NCI-H82 treated with DMSO at 0.1 percent for 48 hours (cell line): ENCODE results near the gene PID1.

ENCODE experiments used
- DNase-seq: peaks from one replicate; lab custom pipeline; 2025; ENCODE audit not compliant: unreplicated experiment; lab: John Stamatoyannopoulos, UW

The PID1 gene

DNA sequence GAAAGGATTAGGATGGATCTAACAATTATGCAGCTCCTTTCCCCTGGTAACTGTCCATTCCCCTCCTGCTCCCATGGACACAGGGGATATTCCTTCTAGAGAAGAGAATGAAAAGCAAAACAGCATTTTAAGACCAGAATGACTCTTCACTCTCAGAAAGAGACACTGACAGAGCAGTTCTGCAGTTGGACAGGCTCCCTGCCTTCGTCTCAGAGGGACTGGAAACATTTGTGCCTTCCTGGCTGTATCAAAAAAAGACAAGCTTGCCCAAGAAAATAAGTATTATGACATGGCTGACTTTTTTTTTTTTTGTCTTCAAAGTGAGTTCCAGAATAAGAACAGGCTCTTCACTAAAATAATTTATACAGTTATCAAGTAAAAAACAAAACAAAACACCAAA is 9.5 kb downstream of the PID1 start:
- DNase-seq, result no peak

DNA sequence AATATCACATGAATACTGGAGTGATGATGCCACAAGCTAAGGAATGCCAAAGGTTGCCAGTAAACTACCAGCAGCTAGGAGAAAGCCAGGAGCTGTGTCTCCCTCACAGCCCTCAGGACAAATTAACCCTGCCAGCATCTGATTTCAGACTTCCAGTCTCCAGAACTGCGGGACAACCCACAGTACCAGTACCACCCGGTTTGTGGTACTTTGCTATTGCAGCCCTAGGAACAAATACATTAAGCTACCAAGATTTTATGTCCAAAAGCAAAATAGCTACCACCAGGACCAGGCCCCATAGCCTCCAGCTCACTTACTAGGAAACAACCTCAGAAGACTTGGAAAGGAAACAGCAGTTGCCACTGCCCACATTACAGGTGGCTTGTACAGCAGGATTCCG is 10.0 kb downstream of the PID1 start:
- no peak for DNase-seq

DNA sequence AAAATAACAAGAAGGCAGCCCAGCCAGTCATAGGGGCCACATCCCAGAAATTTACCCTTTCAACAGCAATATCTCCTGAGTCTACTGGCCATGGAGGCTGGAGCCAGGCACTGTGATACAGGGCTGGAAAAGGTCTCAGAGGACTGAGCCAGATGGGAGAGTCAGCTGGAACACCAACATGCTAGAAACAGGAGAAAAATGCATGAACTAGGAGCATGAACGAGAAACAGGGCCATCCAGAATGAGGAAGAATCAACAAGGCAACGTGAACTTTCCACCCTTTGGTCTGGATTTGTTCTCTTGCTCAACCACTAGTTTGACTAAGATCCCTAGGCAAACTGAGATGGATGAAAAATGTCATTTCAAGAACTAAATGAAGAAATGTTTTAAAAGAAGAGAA is 13.1 kb downstream of the PID1 start:
- no peak for DNase-seq

DNA sequence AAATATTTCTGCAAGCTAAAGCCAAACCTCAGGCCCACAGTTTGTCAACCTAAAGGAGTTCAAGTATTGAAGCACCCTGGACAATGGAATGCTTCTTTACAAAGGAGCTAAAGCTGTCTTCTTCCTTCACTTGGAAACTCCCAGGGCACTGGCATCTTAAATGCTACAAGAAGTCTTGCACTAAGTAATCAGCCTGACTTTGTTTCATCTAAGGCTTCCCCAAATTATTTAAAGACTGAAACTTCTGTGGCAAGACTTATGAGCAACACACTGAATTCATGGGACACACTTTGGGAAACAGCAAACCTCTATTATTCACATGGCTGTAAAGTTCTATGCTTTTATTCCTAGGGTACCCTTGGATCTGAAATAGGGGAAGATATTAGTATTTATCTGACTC is 14.7 kb downstream of the PID1 start:
- no peak for DNase-seq

DNA sequence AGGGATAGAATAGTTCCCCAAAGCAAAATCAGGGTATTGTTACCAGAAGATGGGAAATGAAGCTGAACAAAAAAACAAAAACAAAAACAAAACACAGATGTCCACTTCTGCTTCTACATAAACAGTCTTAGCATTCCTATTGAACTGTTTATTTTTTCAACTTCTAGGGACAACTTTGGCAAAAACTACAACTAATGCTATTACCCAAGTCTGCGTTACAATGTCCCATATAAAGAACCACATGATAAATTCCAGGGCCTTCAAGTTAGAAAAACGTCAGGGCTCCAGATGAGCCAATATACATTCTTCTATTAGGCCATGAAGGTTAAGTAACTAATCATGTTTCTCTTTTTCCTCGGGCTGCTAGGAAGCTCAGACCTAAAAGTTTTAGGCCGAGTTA is 16.9 kb downstream of the PID1 start:
- DNase-seq, result no peak

GRCh38 chr2:229252996-229253395 is 18.1 kb downstream of the PID1 start:
- no peak for DNase-seq

DNA sequence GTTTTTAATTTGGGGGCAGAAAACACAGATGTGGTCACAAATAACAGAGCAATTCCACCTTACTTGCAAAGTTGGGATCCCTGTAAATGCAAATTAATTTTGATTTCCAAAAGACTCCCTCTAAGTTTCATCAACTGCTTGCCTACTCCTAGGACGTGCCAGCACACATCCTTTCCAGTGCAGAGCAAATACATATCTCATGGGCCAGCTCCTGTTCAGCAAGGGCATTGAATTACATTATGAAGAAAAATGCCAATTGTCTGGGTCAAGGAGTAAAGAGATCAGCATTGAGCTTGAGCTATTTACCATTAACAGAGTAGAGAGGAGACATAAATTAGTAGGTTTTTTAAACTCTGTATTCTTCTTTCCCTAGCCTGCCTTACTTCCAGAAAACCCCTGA is 18.8 kb downstream of the PID1 start:
- DNase-seq, result no peak

- no peak for DNase-seq
Observed at GRCh38 chr2:229249536-229249935, 21.6 kb downstream of the PID1 start.

DNA sequence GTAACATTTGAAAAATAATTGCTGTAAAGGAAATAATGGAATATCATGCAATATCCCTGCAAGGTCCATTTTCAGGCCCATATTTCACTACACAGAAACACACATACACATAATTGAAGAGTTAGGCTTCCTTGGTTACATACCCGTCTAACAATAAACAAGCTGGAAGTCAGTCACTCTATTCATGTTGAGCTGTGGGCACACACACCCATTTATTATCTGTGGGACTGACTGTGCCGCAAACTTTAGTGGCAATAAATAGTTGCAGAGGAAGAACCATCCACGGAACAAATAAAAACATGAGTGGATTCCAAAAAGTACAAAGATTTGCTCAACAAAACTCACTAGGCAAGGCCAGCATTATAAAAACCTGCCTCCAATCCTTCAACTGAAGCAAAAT is 24.8 kb downstream of the PID1 start:
- DNase-seq, result no peak

DNA sequence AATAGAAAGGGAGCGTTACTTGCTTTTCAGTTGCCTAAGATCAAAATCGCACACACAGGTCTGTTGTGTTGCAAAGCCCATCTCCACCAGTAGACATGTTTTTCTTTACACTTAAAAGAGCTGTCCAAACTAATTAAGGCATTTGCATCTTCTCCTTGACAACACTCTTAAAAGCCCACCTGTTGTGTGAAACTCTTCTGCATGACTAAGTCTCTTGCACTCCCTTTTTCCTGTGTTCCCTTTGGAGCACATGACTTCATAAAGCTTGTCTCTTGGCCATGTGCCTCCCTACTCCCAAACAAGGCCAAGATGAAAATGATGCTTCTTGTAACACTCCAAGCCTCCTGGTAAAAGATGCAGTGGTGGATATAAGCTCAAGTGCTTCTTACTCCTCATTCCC is 26.1 kb downstream of the PID1 start:
- DNase-seq, result no peak

GRCh38 chr2:229243890-229244560 is 27.1 kb downstream of the PID1 start:
- DNase-seq, result no peak

DNA sequence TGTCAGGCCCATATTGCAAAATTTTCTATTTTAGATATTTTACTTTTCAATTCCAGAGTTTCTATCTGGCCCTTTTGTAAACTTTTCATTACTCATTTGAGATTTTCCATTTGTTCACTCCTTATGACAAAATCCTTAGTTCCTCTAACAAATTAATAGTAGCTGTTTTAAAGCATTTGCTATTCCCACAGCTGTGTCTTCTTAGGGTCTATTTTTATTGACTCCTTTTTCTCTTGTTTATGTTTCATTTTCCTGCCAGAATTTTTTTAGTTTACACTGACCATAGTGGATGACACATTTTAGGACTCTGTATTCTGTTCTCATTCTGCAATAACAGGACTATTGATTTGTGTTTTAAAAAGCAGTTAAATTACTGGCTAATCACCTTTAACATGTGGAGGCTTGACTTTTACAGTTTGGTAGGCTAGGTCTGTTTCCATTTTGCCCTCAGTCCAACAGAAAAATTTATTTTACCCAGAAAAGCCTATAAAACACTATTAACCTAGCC is 30.0 kb downstream of the PID1 start:
- DNase-seq, result no peak

GRCh38 chr2:229239021-229239420 is 32.1 kb downstream of the PID1 start:
- no peak for DNase-seq

DNA sequence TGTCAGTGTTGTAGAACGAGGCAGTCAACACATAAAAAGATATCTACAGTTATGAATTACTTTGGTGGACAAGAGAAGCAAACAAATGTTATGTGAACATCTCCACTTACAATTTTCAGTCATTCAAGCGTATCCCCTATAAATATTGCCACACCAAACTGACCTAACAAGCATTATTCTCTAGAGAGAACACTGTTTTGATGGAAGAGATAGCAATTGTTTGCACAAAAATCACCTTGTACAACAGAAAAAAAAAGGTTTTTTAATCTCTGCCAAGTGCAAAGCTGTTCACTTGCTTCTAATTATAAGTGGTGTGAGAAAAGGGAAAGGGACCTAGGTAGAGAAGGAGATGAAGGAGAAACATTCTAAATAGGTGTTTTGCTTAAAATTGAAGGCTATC is 33.8 kb downstream of the PID1 start:
- DNase-seq, result no peak

GRCh38 chr2:229235131-229235914 is 35.8 kb downstream of the PID1 start:
- no peak for DNase-seq

DNA sequence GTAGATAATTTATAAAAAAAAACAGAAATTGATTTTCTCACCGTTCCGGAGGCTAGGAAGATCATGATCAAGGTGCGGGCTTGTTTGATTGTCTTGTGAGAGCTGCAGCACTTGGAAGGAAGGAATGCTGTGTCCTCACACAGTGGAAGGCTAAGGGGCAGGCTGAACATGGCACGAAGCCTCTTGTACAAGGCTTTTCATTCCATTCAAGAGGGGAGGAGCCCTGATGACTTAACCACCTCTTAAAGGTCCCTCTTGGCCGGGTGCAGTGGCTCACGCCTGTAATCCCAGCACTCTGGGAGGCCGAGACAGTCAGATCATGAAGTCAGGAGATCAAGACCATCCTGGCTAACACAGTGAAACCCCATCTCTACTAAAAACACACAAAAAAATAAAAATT is 39.2 kb downstream of the PID1 start:
- DNase-seq, result no peak

DNA sequence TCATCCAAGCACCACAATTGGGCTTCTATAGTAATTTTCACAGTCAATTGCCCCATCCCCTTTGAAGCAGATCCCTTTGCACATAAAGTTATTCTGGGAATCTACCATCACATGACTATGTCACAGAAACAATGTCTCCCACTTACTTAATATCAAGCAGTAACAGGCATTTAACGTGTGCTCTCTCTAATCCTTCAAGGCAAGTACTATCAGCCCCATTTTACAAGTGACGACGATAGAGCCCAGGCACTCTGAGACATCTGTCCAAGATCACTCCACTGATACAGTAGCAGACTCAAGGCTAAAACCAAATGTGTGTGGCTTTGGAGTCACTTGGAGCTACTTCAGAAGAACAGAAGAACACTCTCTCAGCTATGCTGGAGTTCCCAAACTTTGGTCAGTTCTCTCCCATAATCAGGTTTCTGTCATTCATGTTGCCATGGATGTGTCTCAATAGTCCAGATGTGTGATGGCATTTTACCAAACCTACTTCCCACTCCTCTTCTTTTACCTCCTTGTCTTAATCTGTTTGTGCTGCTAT is 39.7 kb downstream of the PID1 start:
- peak; percentile 3 for DNase-seq

DNA sequence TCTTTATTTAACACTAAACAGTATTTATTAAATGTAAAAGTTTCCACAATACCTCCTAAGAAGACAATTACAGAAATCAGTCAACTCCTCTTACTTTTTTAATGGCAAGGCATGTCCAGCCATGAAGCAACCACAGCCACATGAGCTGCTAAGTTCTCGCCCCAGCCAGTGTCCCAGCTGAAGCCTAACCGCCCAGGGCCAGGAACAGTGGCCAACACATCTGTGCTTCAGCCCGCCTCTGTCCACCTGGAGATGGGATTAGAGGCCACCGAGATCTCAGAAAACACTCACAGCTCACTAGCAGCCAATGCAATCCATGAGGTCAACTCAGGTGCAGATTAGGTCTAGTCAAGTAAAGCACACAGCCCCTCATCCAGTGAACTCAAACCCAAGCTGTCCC is 40.2 kb downstream of the PID1 start:
- DNase-seq, result no peak

- peak; percentile 81 for DNase-seq
Observed at GRCh38 chr2:229230256-229230655, 40.8 kb downstream of the PID1 start.

DNA sequence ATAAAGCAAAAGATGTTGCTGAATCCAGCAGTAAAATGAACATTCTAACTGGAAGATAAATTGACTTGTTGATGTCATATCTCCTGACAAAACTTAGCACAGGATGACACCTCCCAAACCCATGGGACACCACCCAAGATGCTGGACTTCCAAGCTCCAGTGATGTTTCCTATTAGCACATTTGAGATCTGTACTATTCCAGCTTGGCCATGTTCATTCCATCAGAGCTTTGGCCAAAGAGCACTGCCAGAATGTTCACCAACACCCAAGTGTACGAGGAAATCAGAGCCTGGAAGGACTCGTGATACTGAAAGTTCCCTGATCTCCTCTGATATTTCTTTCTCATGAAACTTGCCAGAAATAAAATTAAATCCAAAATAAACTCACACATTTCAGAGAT is 44.7 kb downstream of the PID1 start:
- DNase-seq, result no peak

DNA sequence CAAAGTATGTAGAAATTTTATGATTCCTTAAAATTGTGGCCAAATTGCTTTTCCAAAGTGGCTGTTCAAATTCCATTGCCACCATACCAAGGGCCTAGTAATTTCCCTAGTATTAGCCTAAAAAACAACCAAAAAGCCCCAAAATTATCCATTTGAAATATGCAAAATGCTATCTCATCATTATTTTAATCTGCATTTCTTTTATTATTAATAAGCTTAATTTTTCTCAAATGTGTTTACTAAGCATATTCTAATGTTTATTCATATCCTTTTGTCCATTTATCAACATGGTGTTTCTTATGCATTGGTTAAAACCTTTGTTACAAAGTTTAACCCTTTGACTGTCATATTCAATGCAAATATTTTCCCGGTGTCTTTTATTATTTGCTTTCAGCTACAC is 48.0 kb downstream of the PID1 start:
- no peak for DNase-seq

DNA sequence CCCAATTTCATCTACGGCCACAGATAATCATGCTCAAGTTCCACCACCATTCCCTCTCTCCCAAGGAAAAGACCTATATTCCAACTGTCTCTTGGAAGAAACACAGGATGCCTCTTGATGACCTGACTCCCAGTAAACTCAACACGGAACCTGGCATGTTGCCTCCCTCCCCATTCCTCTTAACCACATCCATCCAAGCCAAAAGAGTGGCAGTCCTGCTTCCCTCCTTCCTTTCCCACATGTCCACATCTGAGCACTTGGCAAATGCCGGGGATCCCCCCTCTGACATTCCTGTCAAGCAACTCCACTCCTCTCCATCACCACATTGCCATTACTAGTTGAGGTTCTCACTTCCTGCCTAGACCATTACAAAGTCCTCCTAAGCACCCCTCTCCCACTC is 49.4 kb downstream of the PID1 start:
- no peak for DNase-seq
